Omental fat pad (tissue), 4 donors: ENCODE data around the gene NCOA3. TPM values are rescaled to one million over a fixed set of nuclear protein-coding genes. Genes with fewer than 3 reads are reported as not detected.

ENCODE experiments used
- ATAC-seq: fragments of 150-250 bp; one replicate; pipeline ENCODE4 v1.9.1; 2016; ENCODE audit warnings: mild to moderate bottlenecking, moderate library complexity; ENCODE audit not compliant: low FRiP score
- DNase-seq: peaks from one replicate; pipeline ENCODE4 v3.0.0-alpha.2; 2019; ENCODE audit warnings: low spot score
- total RNA-seq, 4 donors: library from RNA; depleted of rRNA; stranded (reverse); fragments of >200 nt; gene quantifications; one replicate each; pipeline ENCODE4 v1.1.0, GENCODE V29; 2016
- TF ChIP-seq, protein P1 (sequence below), 3 donors: fragments of 450-650 bp; IDR thresholded peaks; one replicate each; pipeline ENCODE4 v1.5.1; 2016 to 2017; ENCODE audit warnings: antibody characterized with exemption in 3 of 3, mild to moderate bottlenecking in 3 of 3, moderate library complexity in 2 of 3

NCOA3 gene
- total RNA-seq, 4 donors from 2014 or later: 33.7 to 70.6 (median 43.7) TPM

GRCh38 chr20:47465335-47466090 lies 36.2 kb upstream of the NCOA3 start:
- TF ChIP-seq, protein P1, sequence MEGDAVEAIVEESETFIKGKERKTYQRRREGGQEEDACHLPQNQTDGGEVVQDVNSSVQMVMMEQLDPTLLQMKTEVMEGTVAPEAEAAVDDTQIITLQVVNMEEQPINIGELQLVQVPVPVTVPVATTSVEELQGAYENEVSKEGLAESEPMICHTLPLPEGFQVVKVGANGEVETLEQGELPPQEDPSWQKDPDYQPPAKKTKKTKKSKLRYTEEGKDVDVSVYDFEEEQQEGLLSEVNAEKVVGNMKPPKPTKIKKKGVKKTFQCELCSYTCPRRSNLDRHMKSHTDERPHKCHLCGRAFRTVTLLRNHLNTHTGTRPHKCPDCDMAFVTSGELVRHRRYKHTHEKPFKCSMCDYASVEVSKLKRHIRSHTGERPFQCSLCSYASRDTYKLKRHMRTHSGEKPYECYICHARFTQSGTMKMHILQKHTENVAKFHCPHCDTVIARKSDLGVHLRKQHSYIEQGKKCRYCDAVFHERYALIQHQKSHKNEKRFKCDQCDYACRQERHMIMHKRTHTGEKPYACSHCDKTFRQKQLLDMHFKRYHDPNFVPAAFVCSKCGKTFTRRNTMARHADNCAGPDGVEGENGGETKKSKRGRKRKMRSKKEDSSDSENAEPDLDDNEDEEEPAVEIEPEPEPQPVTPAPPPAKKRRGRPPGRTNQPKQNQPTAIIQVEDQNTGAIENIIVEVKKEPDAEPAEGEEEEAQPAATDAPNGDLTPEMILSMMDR (IDR thresholded peaks at IDR 0.05): no peak

GRCh38 chr20:47466213-47466612 lies 35.5 kb upstream of the NCOA3 start:
- TF ChIP-seq, protein P1 (IDR thresholded peaks at IDR 0.05): no peak
- DNase-seq: no peak
- no peak for ATAC-seq

More at GRCh38 chr20:47465335-47466090, 36.2 kb upstream of the NCOA3 start:
- DNase-seq: no peak
- ATAC-seq: no peak

GRCh38 chr20:47466704-47467459 lies 34.8 kb upstream of the NCOA3 start:
- TF ChIP-seq, protein P1 (IDR thresholded peaks at IDR 0.05): no peak
- ATAC-seq (no peak), DNase-seq (no peak)

DNA sequence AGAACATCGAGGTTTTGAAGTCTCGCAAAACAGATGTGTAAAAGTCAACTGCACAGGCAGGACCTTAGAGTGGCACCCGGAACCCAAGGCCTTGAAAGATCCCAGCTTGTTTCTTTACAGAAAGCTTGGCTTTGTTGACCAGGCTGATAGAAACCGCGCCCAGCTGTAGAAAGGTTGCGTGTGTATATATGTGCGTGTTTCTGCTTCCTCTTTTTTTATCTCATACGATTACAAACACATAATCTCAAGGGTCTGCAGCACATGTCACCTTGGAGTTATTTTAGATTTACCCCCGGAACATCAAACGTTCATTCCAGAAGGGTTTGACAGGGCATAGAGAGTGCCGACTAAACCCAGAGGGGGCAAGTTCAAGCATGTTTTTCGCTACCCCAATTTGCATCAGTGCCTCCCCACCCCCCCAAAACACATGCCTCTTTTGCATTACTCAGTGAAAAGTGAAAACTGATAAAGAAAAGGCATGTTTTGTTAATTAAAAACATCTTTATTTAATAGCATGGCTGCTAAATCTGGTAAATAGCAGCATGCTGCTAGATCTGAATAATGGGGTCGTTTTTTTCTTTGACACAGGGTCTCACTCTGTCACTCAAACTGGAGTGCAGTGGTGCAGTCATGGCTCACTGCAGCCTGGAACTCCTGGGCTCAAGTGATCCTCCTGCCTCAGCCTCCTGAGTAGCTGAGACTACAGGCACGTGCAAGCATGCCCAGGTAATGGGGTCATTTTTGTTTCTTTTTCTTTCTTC lies 33.2 kb upstream of the NCOA3 start:
- DNase-seq (no peak), ATAC-seq (no peak)

GRCh38 chr20:47475419-47476044 lies 26.2 kb upstream of the NCOA3 start:
- no peak for ATAC-seq

More for the DNA sequence above, 33.2 kb upstream of the NCOA3 start:
- TF ChIP-seq, protein P1 (IDR thresholded peaks at IDR 0.05): no peak

GRCh38 chr20:47476452-47476851 lies 25.2 kb upstream of the NCOA3 start:
- TF ChIP-seq, protein P1 (IDR thresholded peaks at IDR 0.05): no peak
- no peak for ATAC-seq
- DNase-seq: no peak

More at GRCh38 chr20:47475419-47476044, 26.2 kb upstream of the NCOA3 start:
- TF ChIP-seq, protein P1 (IDR thresholded peaks at IDR 0.05): no peak
- DNase-seq: no peak
